Body of pancreas (tissue), 4 donors: ENCODE measurements around the gene EPOP. TPM values are rescaled to one million over a fixed set of nuclear protein-coding genes. Genes with fewer than 3 reads are reported as not detected.
"Not testable (repeated sequence)": the region's sequence is repeated elsewhere in the genome, so short reads cannot be mapped to it uniquely, and the experiment has no call there.

Experiments
- ATAC-seq: fragments of 150-250 bp; one replicate; pipeline ENCODE4 v1.9.1; 2016
- DNase-seq, 4 donors: peaks; one replicate each; pipeline ENCODE4 v3.0.0-alpha.2; 2019
- H3K27ac ChIP-seq, 4 donors: fragments of 200-600 bp; sonication (generic); 1 replicate in 3 of 4; 2 replicates in 1 of 4; pipeline versions ENCODE4 v1.5.1 to v1.6.1; 2016 to 2019; ENCODE audit warnings: mild to moderate bottlenecking in 1 of 4, mixed read lengths in 1 of 4, moderate library complexity in 1 of 4
- H3K27me3 ChIP-seq, 2 donors: fragments of 200-600 bp; sonication (generic); one replicate each; pipeline ENCODE4 v1.6.0; 2016; ENCODE audit warnings: mild to moderate bottlenecking in 1 of 2
- H3K36me3 ChIP-seq, 2 donors: fragments of 200-600 bp; sonication (generic); replicated peaks in 1 of 2; 2 replicates each; pipeline ENCODE4 v1.5.1; 2016; ENCODE audit warnings: low read depth in 2 of 2; ENCODE audit not compliant: insufficient read depth in 1 of 2
- H3K4me1 ChIP-seq: fragments of 200-600 bp; sonication (generic); one replicate; pipeline ENCODE4 v1.6.0; 2016
- H3K4me3 ChIP-seq, 2 donors: fragments of 200-600 bp; sonication (generic); 1 replicate in 1 of 2; 2 replicates in 1 of 2; pipeline ENCODE4 v1.5.1; 2016 to 2019
- H3K9me3 ChIP-seq, 3 donors: fragments of 200-600 bp; sonication (generic); 1 replicate in 2 of 3; 2 replicates in 1 of 3; pipeline ENCODE4 v1.5.1; 2016
- POLR2A ChIP-seq, 3 donors: fragments of 450-650 bp; IDR thresholded peaks; one replicate each; pipeline ENCODE4 v1.6.1; 2016; ENCODE audit warnings: antibody characterized with exemption in 3 of 3, mild to moderate bottlenecking in 2 of 3
- WGBS, 2 donors: methylation state at CpG; one replicate each; pipeline ENCODE4 v1.1.5; 2017; 5-methylcytosine and 5-hydroxymethylcytosine counted together
- intact Hi-C: fragments of 100-400 bp; cut with DNase I; formaldehyde crosslinking; loops from one replicate; pipeline ENCODE4 v1.15.1; 2023
- total RNA-seq, 2 donors: library from RNA; depleted of rRNA; stranded (reverse); fragments of >200 nt; gene quantifications; one replicate each; pipeline ENCODE4 v1.1.0, GENCODE V29; 2016
- TF ChIP-seq, protein P1 (sequence below), 7 experiments: fragments of 450-650 bp in 4 of 7; fragments of 200-600 bp in 3 of 7; sonication (generic) in 3 of 7; IDR thresholded peaks; one replicate each; pipeline ENCODE4 v1.5.1; 2016 to 2019; ENCODE audit warnings: antibody characterized with exemption in 7 of 7

The EPOP gene
- total RNA-seq, 2 donors from 2014 or later: 3.9 to 11.2 TPM

DNA sequence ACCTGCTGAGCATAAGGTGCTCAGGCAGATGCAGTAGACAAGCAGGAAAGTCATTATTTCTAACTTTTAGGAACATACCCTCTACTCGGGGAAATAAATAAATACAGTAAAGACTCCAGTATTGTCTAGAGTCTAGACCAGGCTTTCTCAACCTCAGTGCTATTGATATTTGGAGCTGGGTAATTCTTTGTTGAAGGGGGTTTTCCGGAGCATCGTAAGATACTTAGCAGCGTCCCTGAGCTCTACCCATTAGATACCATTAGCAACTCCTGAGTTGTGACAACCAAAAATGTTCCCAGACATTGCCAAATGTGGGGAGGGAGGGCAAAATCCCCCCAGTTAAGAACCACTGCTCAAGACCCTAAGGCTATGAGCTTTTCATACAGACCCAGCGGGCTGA, 21.1 kb downstream of the EPOP start:
- TF ChIP-seq, protein P1, sequence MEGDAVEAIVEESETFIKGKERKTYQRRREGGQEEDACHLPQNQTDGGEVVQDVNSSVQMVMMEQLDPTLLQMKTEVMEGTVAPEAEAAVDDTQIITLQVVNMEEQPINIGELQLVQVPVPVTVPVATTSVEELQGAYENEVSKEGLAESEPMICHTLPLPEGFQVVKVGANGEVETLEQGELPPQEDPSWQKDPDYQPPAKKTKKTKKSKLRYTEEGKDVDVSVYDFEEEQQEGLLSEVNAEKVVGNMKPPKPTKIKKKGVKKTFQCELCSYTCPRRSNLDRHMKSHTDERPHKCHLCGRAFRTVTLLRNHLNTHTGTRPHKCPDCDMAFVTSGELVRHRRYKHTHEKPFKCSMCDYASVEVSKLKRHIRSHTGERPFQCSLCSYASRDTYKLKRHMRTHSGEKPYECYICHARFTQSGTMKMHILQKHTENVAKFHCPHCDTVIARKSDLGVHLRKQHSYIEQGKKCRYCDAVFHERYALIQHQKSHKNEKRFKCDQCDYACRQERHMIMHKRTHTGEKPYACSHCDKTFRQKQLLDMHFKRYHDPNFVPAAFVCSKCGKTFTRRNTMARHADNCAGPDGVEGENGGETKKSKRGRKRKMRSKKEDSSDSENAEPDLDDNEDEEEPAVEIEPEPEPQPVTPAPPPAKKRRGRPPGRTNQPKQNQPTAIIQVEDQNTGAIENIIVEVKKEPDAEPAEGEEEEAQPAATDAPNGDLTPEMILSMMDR (IDR thresholded peaks at IDR 0.05): no peak
- no peak for TF ChIP-seq POLR2A (IDR thresholded peaks at IDR 0.05)
- no peak for ATAC-seq
- H3K36me3 ChIP-seq: no peaks in the 10 kb centered on the region
- peaks cover 0 to 13% of the 10 kb centered on the region in 2 donors for H3K27me3 ChIP-seq
- 72 to 75% methylated on average over 5 of the region's 5 CpGs for WGBS, 2 donors
- no peak for DNase-seq
- no peak overlapping the region for H3K27ac ChIP-seq
- H3K4me1 ChIP-seq: peaks cover 8% of the 10 kb centered on the region
- intact Hi-C loops: no loop called here
- H3K9me3 ChIP-seq: no peaks in the 10 kb centered on the region
- H3K4me3 ChIP-seq: no peak overlapping the region

DNA sequence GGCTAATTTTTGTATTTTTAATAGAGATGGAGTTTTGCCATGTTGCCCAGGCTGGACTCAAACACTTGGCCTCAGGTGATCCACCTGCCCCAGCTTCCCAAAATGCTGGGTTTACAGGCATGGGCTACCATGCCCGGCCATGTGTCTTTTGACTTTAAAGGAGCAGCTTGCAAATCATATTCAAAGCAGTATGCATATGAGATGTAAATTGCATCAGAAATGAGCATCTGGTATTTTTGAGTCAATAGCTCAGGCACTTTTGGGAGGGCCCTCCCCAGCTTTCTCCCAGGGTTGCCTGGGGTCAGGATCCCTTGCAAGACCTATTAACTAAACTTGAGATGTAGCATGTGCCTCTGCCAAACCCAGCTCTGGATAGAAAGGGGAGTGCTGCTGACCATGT, 21.5 kb downstream of the EPOP start:
- Histone ChIP-seq H3K4me3 (no peak overlapping the region), H3K9me3 (no peaks in the 10 kb centered on the region), H3K27me3 (peaks cover 0 to 13% of the 10 kb centered on the region in 2 donors), H3K27ac (no peak overlapping the region), H3K4me1 (peaks cover 4% of the 10 kb centered on the region), H3K36me3 (no peaks in the 10 kb centered on the region)
- no peak for ATAC-seq
- WGBS, 2 donors: 100% methylated on average over 1 of the region's 1 CpG
- no peak for DNase-seq
- intact Hi-C loops: no loop called here
- TF ChIP-seq, protein P1 (IDR thresholded peaks at IDR 0.05): no peak
- no peak for TF ChIP-seq POLR2A (IDR thresholded peaks at IDR 0.05)

DNA sequence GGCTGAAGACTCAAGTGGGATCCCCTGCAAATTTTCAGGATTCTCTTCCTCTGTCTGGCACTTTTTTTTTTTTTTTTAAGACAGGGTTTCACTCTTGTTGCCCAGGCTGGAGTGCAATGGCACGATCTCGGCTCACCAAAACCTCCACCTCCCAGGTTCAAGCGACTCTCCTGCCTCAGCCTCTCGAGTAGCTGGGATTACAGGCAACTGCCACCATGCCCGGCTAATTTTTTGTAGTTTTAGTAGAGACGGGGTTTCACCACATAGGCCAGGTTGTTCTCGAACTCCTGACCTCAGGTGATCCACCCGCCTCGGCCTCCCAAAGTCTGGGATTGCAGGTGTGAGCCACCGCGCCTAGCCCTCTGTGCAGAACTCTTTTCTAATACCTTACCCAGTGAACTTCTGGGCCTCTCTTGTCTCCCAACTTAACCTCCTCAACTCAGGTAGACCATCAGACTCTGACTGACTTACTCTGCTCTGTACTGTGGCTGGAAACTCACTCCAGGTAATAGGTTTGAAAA, 24.0 kb downstream of the EPOP start:
- 81% methylated on average over 11 of the region's 11 CpGs for WGBS, 2 donors
- H3K4me3 ChIP-seq, H3K27ac ChIP-seq, ATAC-seq, intact Hi-C loops, H3K36me3 ChIP-seq, H3K9me3 ChIP-seq, H3K4me1 ChIP-seq, DNase-seq: not testable (repeated sequence)
- peaks cover 0 to 11% of the 10 kb centered on the region in 2 donors for H3K27me3 ChIP-seq

DNA sequence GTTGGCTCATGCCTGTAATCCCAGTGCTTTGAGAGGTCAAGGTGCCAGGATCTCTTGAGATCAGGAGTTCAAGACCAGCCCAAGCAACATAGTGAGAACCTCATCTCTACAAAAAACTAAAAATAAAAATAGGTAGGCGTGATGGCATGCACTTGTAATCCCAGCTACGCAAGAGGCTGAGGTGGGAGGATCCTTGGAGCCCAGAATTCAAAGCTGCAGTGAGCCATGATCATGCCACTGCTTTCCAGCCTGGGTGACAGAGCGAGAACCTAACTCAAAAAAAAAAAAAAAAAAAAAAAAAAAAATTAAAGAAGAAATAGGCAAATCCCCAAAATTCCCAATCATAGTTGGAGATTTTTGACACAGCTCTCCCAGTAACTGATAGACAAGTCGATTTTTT, 36.8 kb downstream of the EPOP start:
- ATAC-seq (no peak), DNase-seq (no peak)
- H3K27ac ChIP-seq: no peak overlapping the region
- intact Hi-C loops: no loop called here
- 93 to 97% methylated on average over 4 of the region's 4 CpGs for whole genome bisulfite sequencing, 2 donors
- no peaks in the 10 kb centered on the region for H3K9me3 ChIP-seq
- TF ChIP-seq, protein P1 (IDR thresholded peaks at IDR 0.05): no peak
- no peak for TF ChIP-seq POLR2A (IDR thresholded peaks at IDR 0.05)
- H3K36me3 ChIP-seq: no peaks in the 10 kb centered on the region
- no peak overlapping the region for H3K4me3 ChIP-seq
- H3K27me3 ChIP-seq: no peaks in the 10 kb centered on the region
- no peaks in the 10 kb centered on the region for H3K4me1 ChIP-seq

DNA sequence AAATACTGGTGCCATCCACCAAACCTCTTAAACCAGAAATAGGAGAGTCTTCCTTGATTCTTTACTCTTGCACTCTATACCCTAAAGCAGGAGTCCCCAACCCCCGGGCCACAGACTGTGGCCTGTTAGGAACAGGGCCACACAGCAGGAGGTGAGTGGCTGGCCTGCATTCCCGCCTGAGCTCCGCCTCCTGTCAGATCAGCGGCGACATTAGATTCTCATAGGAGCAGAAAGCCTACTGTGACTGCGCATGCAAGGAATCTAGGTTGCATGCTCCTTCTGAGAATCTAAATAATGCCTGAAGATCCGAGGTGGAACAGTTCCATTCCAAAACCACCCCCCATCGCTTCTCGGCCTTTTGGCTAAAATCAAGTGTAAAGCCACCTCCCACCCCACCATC, 38.7 kb downstream of the EPOP start:
- no peak for ATAC-seq
- Histone ChIP-seq H3K9me3 (no peaks in the 10 kb centered on the region), H3K27ac (no peak overlapping the region), H3K4me3 (no peak overlapping the region), H3K4me1 (no peaks in the 10 kb centered on the region), H3K36me3 (no peaks in the 10 kb centered on the region), H3K27me3 (no peaks in the 10 kb centered on the region)
- WGBS, 2 donors: 64 to 65% methylated on average over 8 to 9 of the region's 9 CpGs
- intact Hi-C loops: no loop called here
- TF ChIP-seq, protein P1 (IDR thresholded peaks at IDR 0.05): no peak
- TF ChIP-seq POLR2A (IDR thresholded peaks at IDR 0.05): no peak
- peak in 1 of 4 donors; percentile 11 for DNase-seq
